ENCODE measurements around the gene SCNN1B.
"Not testable (repeated sequence)": the region's sequence is repeated elsewhere in the genome, so short reads cannot be mapped to it uniquely, and the experiment has no call there.

SCNN1B gene

GRCh38 chr16:23356941-23357340 is 54.8 kb downstream of the SCNN1B start:
- no peak for DNase-seq (ENCODE audit: low spot score)

- DNase-seq (ENCODE audit: low spot score), result no peak
These were observed 55.7 kb downstream of the SCNN1B start for GRCh38 chr16:23357761-23358290.

- DNase-seq (ENCODE audit: low spot score), result no peak
These were observed 57.1 kb downstream of the SCNN1B start for GRCh38 chr16:23359092-23359760.

GRCh38 chr16:23362460-23363317 is 60.6 kb downstream of the SCNN1B start:
- no peak for DNase-seq (ENCODE audit: low spot score)

- DNase-seq (ENCODE audit: low spot score), result peak; percentile 25
These were observed 63.6 kb downstream of the SCNN1B start for GRCh38 chr16:23365602-23366240.

GRCh38 chr16:23366341-23366740 is 64.2 kb downstream of the SCNN1B start:
- DNase-seq (ENCODE audit: low spot score), result not testable (repeated sequence)

GRCh38 chr16:23367564-23367963 is 65.5 kb downstream of the SCNN1B start:
- no peak for DNase-seq (ENCODE audit: low spot score)

GRCh38 chr16:23367988-23368387 is 65.9 kb downstream of the SCNN1B start:
- DNase-seq (ENCODE audit: low spot score), result no peak

- no peak for DNase-seq (ENCODE audit: low spot score)
These were observed 66.4 kb downstream of the SCNN1B start for GRCh38 chr16:23368469-23368868.

- no peak for DNase-seq (ENCODE audit: low spot score)
These were observed 67.3 kb downstream of the SCNN1B start for GRCh38 chr16:23369416-23369815.

GRCh38 chr16:23371368-23371767 is 69.3 kb downstream of the SCNN1B start:
- no peak for DNase-seq (ENCODE audit: low spot score)

GRCh38 chr16:23373436-23374219 is 71.5 kb downstream of the SCNN1B start:
- no peak for DNase-seq (ENCODE audit: low spot score)

- DNase-seq (ENCODE audit: low spot score), result no peak
These were observed 72.8 kb downstream of the SCNN1B start for GRCh38 chr16:23374721-23375510.

- DNase-seq (ENCODE audit: low spot score), result no peak
These were observed 73.5 kb downstream of the SCNN1B start for GRCh38 chr16:23375643-23376042.

GRCh38 chr16:23377071-23377931 is 75.2 kb downstream of the SCNN1B start:
- DNase-seq (ENCODE audit: low spot score), result no peak

GRCh38 chr16:23378256-23378655 is 76.2 kb downstream of the SCNN1B start:
- DNase-seq (ENCODE audit: low spot score), result no peak

GRCh38 chr16:23378921-23379320 is 76.8 kb downstream of the SCNN1B start:
- DNase-seq (ENCODE audit: low spot score), result no peak

- no peak for DNase-seq (ENCODE audit: low spot score)
These were observed 77.6 kb downstream of the SCNN1B start for GRCh38 chr16:23379707-23380106.

- DNase-seq (ENCODE audit: low spot score), result no peak
These were observed 78.4 kb downstream of the SCNN1B start for GRCh38 chr16:23380501-23380951.

- DNase-seq (ENCODE audit: low spot score), result not testable (repeated sequence)
These were observed 79.6 kb downstream of the SCNN1B start for GRCh38 chr16:23381702-23382101.

Measured in left forelimb (tissue), 1 donor.